Measurements from ENCODE around the gene MERTK.
A peak's percentile ranks its signal among the peaks of the same experiment; 100 is the strongest.
"Not testable (repeated sequence)": the region's sequence is repeated elsewhere in the genome, so short reads cannot be mapped to it uniquely, and the experiment has no call there.

MERTK gene

DNA sequence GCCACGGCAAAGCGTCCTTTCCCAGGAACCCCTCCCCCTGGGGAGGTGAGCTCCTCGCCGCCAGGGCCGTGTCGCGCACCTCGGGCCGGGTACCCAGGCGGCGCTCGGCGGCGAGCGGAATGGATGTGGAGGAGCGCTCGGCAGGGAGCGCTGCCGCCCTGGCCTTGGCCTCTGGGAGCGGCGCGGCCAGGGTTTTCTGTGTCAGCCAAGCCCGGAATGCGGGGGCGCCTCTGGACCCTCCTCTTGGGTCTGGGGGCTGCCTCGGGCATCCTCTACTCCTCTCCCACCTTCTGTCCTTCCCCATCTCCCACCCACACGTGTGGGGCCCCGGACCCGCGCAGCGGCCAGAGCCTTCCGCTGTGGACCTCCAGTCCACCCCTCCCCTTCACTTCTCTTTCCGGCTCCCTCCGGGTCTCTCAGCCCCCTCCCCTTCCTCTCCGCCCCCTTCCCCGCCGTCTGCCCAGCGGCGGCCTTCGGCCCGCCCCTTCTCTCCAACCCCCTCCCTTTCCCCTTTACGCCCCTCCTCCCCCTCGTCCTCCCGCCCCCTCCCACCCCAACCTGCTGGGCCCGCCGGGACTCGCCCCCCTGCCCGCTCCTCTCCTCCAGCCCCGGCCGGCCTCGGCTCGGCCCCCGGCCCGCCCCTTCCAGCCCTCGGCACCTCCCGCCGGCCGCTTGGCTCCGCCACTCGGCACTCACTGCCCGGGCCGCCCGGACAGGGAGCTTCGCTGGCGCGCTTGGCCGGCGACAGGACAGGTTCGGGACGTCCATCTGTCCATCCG is at the start of gene MERTK:
Gene MERTK, plus strand, starts transcription at position 684 of the 779 bp plus-strand sequence. CDS start 129 bp downstream, outside the sequence.
- peak; percentile 85 for DNase-seq

GRCh38 chr2:111850646-111851045 is 47.8 kb upstream of the MERTK start:
- DNase-seq: peak; percentile 47

GRCh38 chr2:111852544-111852943 is 45.9 kb upstream of the MERTK start:
- DNase-seq: not testable (repeated sequence)

GRCh38 chr2:111860005-111860404 is 38.4 kb upstream of the MERTK start:
- not testable (repeated sequence) for DNase-seq

GRCh38 chr2:111865124-111865523 is 33.3 kb upstream of the MERTK start:
- DNase-seq: not testable (repeated sequence)

DNA sequence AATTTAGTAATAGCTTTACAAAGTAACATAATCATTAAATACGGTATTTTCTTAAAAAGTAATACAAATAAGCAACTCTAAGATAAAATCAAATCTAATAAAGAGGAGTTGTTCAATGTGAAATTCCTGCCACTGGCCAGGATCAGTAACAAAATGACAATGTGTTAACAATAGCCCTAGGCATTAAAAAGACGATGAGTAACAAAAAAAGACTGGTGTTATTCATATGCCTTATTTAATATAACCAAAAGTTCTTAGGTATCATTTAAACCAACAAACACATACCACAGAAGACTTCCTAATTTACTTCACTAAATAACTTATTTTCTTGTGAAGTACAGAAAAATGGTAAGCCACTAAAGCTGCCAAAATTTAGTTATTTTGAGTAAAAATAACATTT is 25.6 kb upstream of the MERTK start:
- DNase-seq: not testable (repeated sequence)

- DNase-seq: peak; percentile 94
Observed at GRCh38 chr2:111883661-111884591, 14.5 kb upstream of the MERTK start, which contains the start of gene ANAPC1. ANAPC1 (minus strand) TSS chr2:111884193; CDS start chr2:111880825, 3,368 bp downstream.

GRCh38 chr2:111884592-111884964 is 13.8 kb upstream of the MERTK start:
- peak; percentile 55 for DNase-seq

GRCh38 chr2:111896024-111896423 is 2.4 kb upstream of the MERTK start:
- DNase-seq: no peak

- DNase-seq: peak; percentile 64
Observed at GRCh38 chr2:111896576-111896975, 1.8 kb upstream of the MERTK start.

- no peak for DNase-seq
Observed at GRCh38 chr2:111897630-111897923, 830 bp upstream of the MERTK start.

DNA sequence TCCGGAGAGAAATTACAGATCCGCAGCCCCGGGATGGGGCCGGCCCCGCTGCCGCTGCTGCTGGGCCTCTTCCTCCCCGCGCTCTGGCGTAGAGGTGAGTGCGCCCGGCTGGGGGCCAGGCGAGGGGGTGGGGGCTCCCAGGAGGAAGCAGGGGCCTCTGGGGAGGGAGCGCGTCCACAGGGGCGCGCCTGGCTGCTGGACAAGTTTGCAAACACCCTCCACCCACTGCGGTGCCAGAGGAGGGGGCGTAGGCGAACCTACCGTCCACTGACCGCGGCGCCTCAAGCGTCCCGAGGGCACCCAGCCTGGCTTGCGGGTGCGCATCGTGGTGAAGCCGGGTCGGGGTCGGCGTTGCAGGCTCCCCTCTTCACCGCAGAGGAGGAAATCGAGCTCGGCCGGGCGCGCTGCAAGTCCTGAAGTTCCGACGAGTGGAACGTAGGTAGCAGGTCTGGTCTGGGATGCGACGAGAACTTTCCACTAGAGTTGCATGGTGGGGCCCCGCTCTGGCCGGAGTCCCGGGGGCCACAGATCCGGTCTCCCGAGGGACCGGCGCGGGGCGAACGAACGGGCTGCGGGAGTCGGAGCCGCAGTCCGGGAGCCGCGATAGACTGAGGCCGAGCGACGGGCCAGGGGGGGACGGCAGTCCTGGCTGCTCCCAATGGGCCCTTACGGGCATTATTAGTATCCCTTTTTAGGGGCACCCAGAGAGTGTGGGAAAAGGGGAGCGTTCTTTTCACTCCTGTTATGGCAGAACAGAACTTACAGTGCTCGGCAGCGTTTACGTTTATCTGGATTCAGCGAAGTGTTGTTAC is 502 bp downstream of the MERTK start:
- DNase-seq: peak; percentile 16

DNA sequence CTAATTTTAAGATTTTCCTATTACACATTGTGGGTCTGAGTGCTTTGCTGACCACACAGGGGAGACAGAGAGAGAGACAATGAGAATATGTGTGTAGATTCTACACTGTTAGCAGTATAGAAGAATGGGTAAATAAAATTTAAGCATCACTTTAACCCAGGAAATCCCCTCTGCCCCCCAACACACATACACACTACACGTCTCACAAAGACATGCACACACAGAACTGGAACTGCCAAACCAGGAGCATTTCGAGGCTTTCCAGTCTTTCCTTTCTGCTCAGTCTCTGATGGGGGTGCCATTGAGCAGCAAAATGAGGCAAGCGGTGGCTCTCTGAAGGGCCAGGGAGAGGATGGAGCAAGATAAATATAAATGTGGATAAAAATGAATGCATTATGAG is 2.5 kb downstream of the MERTK start:
- peak; percentile 36 for DNase-seq

GRCh38 chr2:111903516-111903915 is 5.1 kb downstream of the MERTK start:
- no peak for DNase-seq

GRCh38 chr2:111903930-111904439 is 5.6 kb downstream of the MERTK start:
- DNase-seq: no peak

GRCh38 chr2:111904726-111905474 is 6.5 kb downstream of the MERTK start:
- no peak for DNase-seq

DNA sequence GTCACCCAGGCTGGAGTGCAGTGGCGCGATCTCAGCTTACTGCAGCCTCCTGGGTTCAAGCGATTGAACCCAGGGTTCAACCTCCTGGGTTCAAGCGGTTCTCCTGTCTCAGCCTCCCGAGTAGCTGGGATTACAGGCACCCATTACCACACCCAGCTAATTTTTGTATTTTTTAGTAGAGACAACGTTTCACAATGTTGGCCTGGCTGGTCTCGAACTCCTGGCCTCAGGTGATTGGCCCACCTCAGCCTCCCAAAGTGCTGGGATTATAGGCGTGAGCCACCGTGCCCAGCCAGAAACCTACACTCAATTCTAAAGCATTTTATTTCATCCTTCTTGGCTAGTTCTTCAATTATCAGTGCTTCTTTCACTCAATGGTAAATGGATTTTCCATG is 7.1 kb downstream of the MERTK start:
- DNase-seq: not testable (repeated sequence)

DNA sequence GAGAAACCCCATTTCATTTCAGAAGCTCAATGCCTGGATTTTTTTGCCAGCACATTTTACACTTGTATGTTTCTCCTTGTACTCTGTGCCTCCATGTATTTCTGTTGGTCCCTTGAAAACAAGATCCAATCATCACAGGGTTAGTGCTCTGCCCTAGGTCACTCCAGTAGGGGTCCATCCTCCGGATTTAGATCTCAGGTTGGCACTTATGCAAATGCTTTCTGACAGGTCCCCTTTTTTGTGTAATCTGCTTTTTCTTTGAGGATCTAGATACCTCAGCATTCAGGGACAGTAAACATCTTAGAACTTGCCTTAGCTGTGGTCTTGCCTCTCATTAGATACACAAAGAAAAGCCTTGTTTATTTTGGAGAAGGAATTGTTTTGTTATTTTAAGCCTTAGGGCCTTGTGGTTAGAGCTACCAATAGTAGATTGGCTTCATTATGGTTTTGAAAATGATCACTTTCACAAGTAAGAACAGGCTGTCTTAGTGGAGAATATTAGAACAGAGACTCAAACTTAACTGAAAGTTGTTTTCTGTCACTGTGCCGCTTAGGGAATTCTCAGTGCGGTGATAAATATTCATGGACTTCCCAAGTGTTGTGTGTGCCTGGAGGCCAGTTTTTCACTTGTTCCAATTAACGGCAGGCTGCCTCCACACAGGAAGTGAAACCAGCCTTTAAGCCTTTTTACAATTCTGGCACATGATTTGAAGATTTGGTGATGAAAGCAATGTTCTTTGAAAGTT is 7.8 kb downstream of the MERTK start:
- DNase-seq: no peak

GRCh38 chr2:111908578-111908977 is 10.2 kb downstream of the MERTK start:
- DNase-seq: no peak

- no peak for DNase-seq
Observed at GRCh38 chr2:111909079-111909478, 10.7 kb downstream of the MERTK start.

DNA sequence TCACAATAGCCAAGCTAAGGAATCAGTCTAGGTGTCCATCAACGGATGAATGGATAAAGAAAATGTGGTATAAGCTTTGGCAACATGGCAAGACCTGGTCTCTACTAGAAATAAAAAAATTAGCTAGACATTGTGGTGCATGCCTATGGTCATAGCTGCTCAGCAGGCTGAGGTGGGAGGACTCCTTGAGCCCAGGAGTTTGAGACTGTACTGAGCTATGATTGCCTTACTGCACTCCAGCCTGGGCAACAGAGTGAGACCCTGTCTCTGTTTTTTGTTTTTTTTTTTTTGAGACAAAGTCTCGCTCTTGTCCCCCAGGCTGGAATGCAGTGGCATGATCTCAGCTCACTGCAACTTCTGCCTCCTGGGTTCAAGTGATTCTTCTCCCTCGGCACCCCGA is 11.6 kb downstream of the MERTK start:
- not testable (repeated sequence) for DNase-seq
